GM10266 (cell line): ENCODE results near the gene FAM170B.

ENCODE experiments used
- DNase-seq: peaks from one replicate; pipeline ENCODE4 v3.0.0; 2012; ENCODE audit errors: extremely low spot score
- TF ChIP-seq, protein P1 (sequence below): IDR thresholded peaks from 2 replicates; pipeline ENCODE4 v1.5.1; 2012; ENCODE audit warnings: mild to moderate bottlenecking, low read depth; ENCODE audit not compliant: control insufficient read depth, insufficient read depth; ENCODE audit errors: missing control alignments

FAM170B gene

DNA sequence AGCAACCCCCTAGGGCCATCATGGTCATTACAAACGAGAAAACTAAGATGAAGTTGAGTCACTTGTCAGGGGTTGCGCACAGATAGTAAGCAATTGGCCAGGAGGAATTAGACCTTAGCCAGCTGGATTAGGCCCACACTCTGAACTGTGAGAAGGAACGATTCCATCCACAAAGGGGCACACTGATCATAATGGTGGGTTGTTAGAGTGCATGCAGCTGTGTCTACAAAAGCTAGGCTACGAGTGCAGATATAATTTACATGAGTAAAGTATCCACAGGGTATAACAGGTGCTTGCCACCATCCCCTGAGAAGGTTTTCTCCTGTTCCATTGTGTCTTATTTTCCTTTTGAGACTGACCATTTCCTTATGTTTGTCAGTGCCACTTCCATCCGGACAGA is 16.6 kb upstream of the FAM170B start:
- DNase-seq, result no peak
- TF ChIP-seq, protein P1, sequence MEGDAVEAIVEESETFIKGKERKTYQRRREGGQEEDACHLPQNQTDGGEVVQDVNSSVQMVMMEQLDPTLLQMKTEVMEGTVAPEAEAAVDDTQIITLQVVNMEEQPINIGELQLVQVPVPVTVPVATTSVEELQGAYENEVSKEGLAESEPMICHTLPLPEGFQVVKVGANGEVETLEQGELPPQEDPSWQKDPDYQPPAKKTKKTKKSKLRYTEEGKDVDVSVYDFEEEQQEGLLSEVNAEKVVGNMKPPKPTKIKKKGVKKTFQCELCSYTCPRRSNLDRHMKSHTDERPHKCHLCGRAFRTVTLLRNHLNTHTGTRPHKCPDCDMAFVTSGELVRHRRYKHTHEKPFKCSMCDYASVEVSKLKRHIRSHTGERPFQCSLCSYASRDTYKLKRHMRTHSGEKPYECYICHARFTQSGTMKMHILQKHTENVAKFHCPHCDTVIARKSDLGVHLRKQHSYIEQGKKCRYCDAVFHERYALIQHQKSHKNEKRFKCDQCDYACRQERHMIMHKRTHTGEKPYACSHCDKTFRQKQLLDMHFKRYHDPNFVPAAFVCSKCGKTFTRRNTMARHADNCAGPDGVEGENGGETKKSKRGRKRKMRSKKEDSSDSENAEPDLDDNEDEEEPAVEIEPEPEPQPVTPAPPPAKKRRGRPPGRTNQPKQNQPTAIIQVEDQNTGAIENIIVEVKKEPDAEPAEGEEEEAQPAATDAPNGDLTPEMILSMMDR, result no peak

DNA sequence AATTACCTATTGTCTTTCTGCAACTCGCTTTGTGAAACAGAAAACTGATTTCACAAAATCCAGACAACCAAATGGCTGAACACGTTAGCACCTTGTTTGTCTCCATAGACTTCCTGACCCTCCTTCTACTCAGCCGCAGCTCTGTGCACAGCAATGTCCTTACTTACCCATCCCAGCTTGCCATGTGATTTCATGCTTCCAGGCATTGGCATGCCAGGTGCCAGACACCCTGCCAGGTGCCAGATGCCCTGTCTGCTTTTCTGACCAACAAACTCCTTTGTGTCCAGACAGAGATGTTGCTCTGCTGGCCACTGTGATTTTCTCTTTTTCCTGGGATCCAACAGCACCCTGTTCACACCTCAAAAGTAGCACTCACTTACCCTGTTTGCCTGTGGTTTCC is 16.1 kb upstream of the FAM170B start:
- no peak for DNase-seq
- TF ChIP-seq, protein P1, result no peak

DNA sequence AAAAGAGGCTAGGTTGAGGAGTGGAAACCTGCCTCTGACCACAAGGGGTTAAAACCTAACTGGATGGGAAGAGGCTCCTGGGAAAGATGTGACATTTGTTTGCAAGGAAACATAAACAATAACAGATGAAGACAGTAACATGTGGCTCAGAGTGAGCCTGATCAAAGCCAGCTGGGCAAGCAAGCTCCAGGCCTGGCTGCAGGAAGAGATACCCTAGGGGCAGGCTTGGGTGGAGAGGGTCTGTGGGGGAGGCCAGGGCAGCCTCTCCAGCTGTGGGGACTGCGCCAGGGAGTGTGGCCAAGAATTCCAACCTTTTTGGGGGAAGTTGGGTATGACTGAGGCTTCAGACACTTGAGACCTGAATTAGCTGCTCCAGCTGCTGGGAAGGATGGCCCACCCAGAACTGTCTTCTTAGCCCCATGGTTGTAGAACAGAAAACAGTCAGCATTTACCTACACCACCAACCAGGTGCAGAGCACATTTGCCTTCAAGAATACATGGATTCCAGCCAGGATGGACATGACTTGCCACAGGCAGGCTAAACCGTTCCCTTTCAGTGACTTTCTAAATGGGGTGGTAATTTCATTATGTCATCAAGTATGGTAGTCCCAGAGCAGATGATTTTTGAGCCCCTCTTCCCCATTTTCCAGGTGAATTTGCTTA is 10.4 kb upstream of the FAM170B start:
- TF ChIP-seq, protein P1, result no peak
- no peak for DNase-seq

DNA sequence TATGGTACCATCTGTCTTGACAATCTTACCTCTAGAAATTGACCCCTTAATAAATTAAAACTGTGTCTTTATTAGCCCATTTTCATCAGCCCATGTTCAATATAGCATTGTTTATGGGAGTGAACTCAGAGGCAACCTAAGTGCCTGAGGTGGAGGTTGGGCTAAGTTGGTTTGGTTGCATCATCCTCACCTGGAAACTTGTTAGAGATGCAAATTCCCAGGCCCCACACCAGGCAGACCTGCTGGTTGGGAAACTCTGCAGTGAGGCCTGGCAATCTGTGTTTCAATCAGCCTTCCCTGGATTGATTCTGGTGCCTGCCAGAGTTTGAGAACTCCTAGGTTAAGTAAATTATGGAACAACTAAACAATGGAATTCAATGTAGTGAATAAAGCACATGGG is 9.4 kb upstream of the FAM170B start:
- no peak for DNase-seq
- TF ChIP-seq, protein P1, result no peak

DNA sequence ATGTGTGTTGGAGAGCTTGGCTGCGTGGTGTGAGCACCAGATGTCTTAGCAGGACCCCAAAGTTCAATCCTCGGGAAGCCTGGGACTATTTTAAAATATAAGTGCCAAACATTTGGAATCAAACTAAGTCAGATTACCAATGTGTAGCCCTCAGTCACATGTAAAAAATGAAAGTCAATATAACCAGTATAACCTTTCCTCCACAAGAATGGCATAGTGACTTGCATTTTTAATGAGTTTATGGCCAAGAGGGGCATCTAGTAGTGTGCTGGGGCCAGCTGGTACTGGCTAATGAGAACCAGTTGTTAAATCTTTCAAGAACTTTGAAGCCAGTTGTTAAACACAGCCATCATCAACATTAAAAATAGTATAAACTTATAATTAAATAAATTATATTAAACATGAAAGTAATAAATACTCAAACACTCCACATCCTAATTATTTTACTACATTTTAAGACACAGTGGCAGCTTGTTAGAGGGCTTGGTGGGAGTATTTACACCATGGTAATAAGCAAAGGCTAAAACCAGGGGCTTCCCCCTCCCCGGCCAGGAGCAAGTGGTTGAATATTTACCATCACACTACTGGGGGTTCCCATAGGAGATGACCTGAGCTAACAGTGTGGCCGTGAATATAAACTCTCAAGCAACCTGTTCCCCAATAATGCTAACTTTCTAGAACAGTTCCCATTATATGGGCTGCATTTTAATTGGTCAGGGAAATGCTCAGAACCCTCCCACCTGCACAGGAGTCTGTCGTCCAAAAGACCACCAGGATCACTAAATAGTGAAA is 7.9 kb upstream of the FAM170B start:
- peak; percentile 29 for DNase-seq
- TF ChIP-seq, protein P1, result no peak

DNA sequence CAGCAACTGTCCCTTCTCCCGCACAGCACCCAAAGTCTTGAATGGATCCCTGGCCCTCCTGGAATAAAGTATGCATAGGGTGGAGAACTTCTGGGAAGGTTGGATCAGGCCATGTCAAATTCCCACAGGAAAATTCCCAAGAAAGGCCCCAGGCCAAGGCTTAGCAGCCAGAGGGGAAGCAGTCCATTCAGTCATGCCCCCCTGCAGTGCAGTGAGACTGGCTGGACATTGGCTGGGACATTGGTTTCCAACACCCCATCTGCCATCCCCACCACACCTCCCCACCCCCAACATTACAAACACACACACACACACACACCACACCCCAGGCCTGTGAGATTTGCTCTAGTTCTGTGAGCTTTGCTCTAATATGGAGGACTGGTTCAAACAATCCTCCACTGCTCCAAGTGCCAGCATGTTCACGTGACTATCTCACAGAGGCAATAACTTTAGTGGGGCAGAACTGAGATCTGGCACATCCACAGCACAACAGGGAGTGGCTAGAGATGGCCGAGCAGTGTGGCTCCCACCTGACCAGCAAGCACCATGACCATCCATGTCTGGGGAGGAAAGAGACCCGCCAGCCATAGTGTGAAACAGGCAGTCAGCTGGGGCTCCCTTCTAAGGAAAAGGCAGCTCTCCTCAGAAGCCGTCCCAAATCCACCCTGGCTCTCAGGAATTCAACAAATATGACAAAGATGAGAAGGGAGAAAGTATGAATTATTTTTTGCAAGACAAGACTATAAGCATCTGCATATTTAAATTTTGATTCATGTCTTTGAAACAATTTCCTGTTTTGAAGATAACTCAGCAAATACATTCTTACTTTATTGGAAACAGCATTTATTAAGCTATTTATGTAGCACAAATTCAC is 6.7 kb upstream of the FAM170B start:
- TF ChIP-seq, protein P1, result no peak
- DNase-seq, result no peak

DNA sequence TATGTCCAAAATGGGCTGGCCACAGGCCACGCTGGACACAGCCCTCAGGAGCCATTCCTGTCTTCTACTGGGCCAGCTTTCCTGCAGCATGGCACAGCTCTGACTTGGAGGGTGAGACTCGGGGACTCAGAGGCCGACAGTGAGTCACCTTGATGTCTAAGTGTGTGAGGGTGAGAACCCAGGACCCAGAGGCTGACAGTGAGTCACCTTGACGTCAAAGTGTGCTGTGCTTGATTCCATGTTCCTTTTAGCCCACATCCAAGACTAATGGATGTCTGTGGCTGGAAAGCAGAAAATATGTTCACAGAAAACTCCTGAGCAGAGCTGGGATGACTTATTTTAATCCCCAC is 6.0 kb upstream of the FAM170B start:
- TF ChIP-seq, protein P1, result no peak
- DNase-seq, result no peak
